Epithelial cell of esophagus (primary cell): Measurements from ENCODE around the gene LPCAT3.

ENCODE experiments used
- DNase-seq: peaks from one replicate; pipeline ENCODE4 v3.0.0; 2010; ENCODE audit warnings: low read depth
- H3K4me3 ChIP-seq: 2 replicates; pipeline ENCODE4 v1.5.1; 2011; ENCODE audit warnings: mild to moderate bottlenecking, low read length, control low read depth
- CTCF ChIP-seq: IDR thresholded peaks from 2 replicates; pipeline ENCODE4 v1.5.1; 2011; ENCODE audit warnings: low read depth, mild to moderate bottlenecking, low read length, control low read depth, inconsistent platforms; ENCODE audit not compliant: insufficient read depth; ENCODE audit errors: missing control alignments

The LPCAT3 gene

GRCh38 chr12:6936636-6937480 lies 81.4 kb downstream of the LPCAT3 start:
- peak overlapping the region; percentile 58 for H3K4me3 ChIP-seq
- DNase-seq = no peak
- TF ChIP-seq CTCF = no peak

- no peak overlapping the region for H3K4me3 ChIP-seq
- no peak for TF ChIP-seq CTCF
- DNase-seq = no peak
Observed at GRCh38 chr12:6936194-6936635, 82.1 kb downstream of the LPCAT3 start.

GRCh38 chr12:6935371-6936193 lies 82.7 kb downstream of the LPCAT3 start:
- no peak overlapping the region for H3K4me3 ChIP-seq
- no peak for TF ChIP-seq CTCF
- no peak for DNase-seq

GRCh38 chr12:6934110-6934509 lies 84.2 kb downstream of the LPCAT3 start:
- DNase-seq = no peak

GRCh38 chr12:6932766-6933165 lies 85.5 kb downstream of the LPCAT3 start:
- no peak for DNase-seq
- TF ChIP-seq CTCF = no peak
- no peak overlapping the region for H3K4me3 ChIP-seq

More at GRCh38 chr12:6934110-6934509, 84.2 kb downstream of the LPCAT3 start:
- no peak overlapping the region for H3K4me3 ChIP-seq
- no peak for TF ChIP-seq CTCF

GRCh38 chr12:6929466-6930452 lies 88.5 kb downstream of the LPCAT3 start:
- peak overlapping the region; percentile 81 for H3K4me3 ChIP-seq
- no peak for TF ChIP-seq CTCF
- DNase-seq = no peak
